SK-N-SH (cell line): ENCODE measurements around the gene MINDY2. TPM values are rescaled to one million over a fixed set of nuclear protein-coding genes. Genes with fewer than 3 reads are reported as not detected.

Source experiments
- CTCF ChIA-PET: fragments of 300-600, 350-600 bp; formaldehyde crosslinking; extraction: SDS; loops from one replicate; lab custom pipeline; 2021; lab: Yijun Ruan, JAX
- POLR2A ChIA-PET: fragments of 350-600 bp; sonication (Branson Sonifier 250); formaldehyde crosslinking; extraction: SDS; loops from one replicate; lab custom pipeline; 2020; ENCODE audit warnings: antibody characterized with exemption, inconsistent platforms; lab: Yijun Ruan, JAX
- DNase-seq: peaks from one replicate; pipeline ENCODE4 v3.0.0; 2012
- H2AFZ ChIP-seq: fragments of 200-600 bp; sonication (generic); 2 replicates; pipeline ENCODE4 v1.8.1; 2016; ENCODE audit warnings: antibody characterized with exemption, mild to moderate bottlenecking, low read depth
- H3F3A ChIP-seq: fragments of 200-600 bp; sonication (generic); replicated peaks from 2 replicates; pipeline ENCODE3; 2016; ENCODE audit warnings: antibody characterized with exemption, mild to moderate bottlenecking; ENCODE audit not compliant: insufficient read depth
- H3K27ac ChIP-seq, 2 experiments: fragments of 200-500 bp in 1 of 2; fragments of 200-600 bp in 1 of 2; sonication (Bioruptor generic) in 1 of 2; sonication (generic), shearing (Covaris generic) in 1 of 2; 2 replicates each; pipeline versions ENCODE4 v1.5.1 to v1.6.1; 2014 to 2016; ENCODE audit warnings: low read depth in 2 of 2, inconsistent platforms in 1 of 2, low read length in 1 of 2, mild to moderate bottlenecking in 1 of 2, mixed read lengths in 1 of 2
- H3K27me3 ChIP-seq: fragments of 200-600 bp; sonication (generic), shearing (Covaris generic); 2 replicates; pipeline ENCODE4 v1.6.1; 2016; ENCODE audit warnings: mixed run types; ENCODE audit not compliant: insufficient read depth
- H3K36me3 ChIP-seq, 2 experiments: fragments of 200-500 bp in 1 of 2; fragments of 200-600 bp in 1 of 2; sonication (Bioruptor generic) in 1 of 2; sonication (generic) in 1 of 2; replicated peaks in 1 of 2; 2 replicates each; pipeline versions ENCODE3 to v1.5.1; 2014 to 2016; ENCODE audit warnings: low read length in 1 of 2, mild to moderate bottlenecking in 1 of 2; ENCODE audit not compliant: insufficient read depth in 2 of 2, control insufficient read depth in 1 of 2
- H3K4me1 ChIP-seq, 2 experiments: fragments of 200-500 bp in 1 of 2; fragments of 200-600 bp in 1 of 2; sonication (Bioruptor generic) in 1 of 2; sonication (generic), shearing (Covaris generic) in 1 of 2; 2 replicates each; pipeline versions ENCODE4 v1.5.1 to v1.6.1; 2014 to 2016; ENCODE audit warnings: low read depth in 1 of 2, low read length in 1 of 2, mixed run types in 1 of 2; ENCODE audit not compliant: insufficient read depth in 2 of 2, control insufficient read depth in 1 of 2
- H3K4me2 ChIP-seq: fragments of 200-600 bp; sonication (generic), shearing (Covaris generic); 2 replicates; pipeline ENCODE4 v1.6.1; 2017; ENCODE audit warnings: mixed run types
- H3K4me3 ChIP-seq, 2 experiments: fragments of 200-500 bp in 1 of 2; fragments of 200-600 bp in 1 of 2; sonication (Bioruptor generic) in 1 of 2; sonication (generic), shearing (Covaris generic) in 1 of 2; 2 replicates each; pipeline versions ENCODE4 v1.5.1 to v1.8.1; 2014 to 2016; ENCODE audit warnings: low read depth in 2 of 2, inconsistent platforms in 1 of 2, low read length in 1 of 2, mild to moderate bottlenecking in 1 of 2, mixed read lengths in 1 of 2, moderate library complexity in 1 of 2
- H3K79me2 ChIP-seq: fragments of 200-600 bp; sonication (generic); 2 replicates; pipeline ENCODE4 v1.8.1; 2017; ENCODE audit warnings: mild to moderate bottlenecking; ENCODE audit not compliant: insufficient read depth
- H3K9ac ChIP-seq: fragments of 200-600 bp; sonication (generic); 2 replicates; pipeline ENCODE4 v1.6.1; 2017; ENCODE audit warnings: mixed run types
- H3K9me2 ChIP-seq: fragments of 200-600 bp; sonication (generic); 2 replicates; pipeline ENCODE4 v1.6.1; 2017; ENCODE audit warnings: mixed run types
- H3K9me3 ChIP-seq: fragments of 200-600 bp; sonication (generic); 2 replicates; pipeline ENCODE4 v1.6.1; 2017; ENCODE audit warnings: mixed run types, mild to moderate bottlenecking, moderate library complexity
- H4K20me1 ChIP-seq: fragments of 200-600 bp; sonication (generic); 2 replicates; pipeline ENCODE4 v1.6.1; 2017; ENCODE audit warnings: mild to moderate bottlenecking, mixed run types; ENCODE audit not compliant: insufficient read depth
- CHD2 ChIP-seq: fragments of 150-350 bp; IDR thresholded peaks from 2 replicates; pipeline ENCODE4 v1.6.1; 2018; ENCODE audit warnings: low read length; ENCODE audit not compliant: partially characterized antibody
- CTCF ChIP-seq: fragments of 200-600 bp; sonication (generic); IDR thresholded peaks from 2 replicates; pipeline ENCODE4 v1.6.1; 2017; ENCODE audit warnings: antibody characterized with exemption, mild to moderate bottlenecking, moderate library complexity
- EP300 ChIP-seq, 2 experiments: IDR thresholded peaks; 2 replicates each; pipeline versions ENCODE4 v1.4.0 to v1.6.1; 2012; ENCODE audit warnings: borderline replicate concordance in 1 of 2, low read depth in 1 of 2, low read length in 1 of 2
- EZH2phosphoT487 ChIP-seq: fragments of 200-600 bp; sonication (generic); IDR thresholded peaks from 2 replicates; pipeline ENCODE4 v1.6.1; 2017; ENCODE audit warnings: low read depth, mixed run types, mild to moderate bottlenecking, antibody characterized with exemption, moderate library complexity, borderline replicate concordance
- GABPA ChIP-seq: IDR thresholded peaks from 2 replicates; pipeline ENCODE4 v1.4.0; 2012; ENCODE audit warnings: low read depth, mild to moderate bottlenecking
- IRF3 ChIP-seq: fragments of 150-350 bp; IDR thresholded peaks from 2 replicates; pipeline ENCODE4 v1.6.1; 2016; ENCODE audit warnings: mild to moderate bottlenecking, low read depth, low read length
- MAX ChIP-seq: IDR thresholded peaks from 2 replicates; pipeline ENCODE4 v1.4.0; 2012; ENCODE audit warnings: low read depth
- MXI1 ChIP-seq: IDR thresholded peaks from 2 replicates; pipeline ENCODE4 v1.6.1; 2012; ENCODE audit warnings: mild to moderate bottlenecking, low read depth, low read length, improper control_type of control experiment
- NFIC ChIP-seq: IDR thresholded peaks from 2 replicates; pipeline ENCODE4 v1.4.0; 2012; ENCODE audit warnings: borderline replicate concordance
- NRF1 ChIP-seq: IDR thresholded peaks from 2 replicates; pipeline ENCODE4 v1.6.1; 2012; ENCODE audit warnings: low read depth, mild to moderate bottlenecking, low read length
- PBX3 ChIP-seq: IDR thresholded peaks from 2 replicates; pipeline ENCODE4; 2012
- POLR2AphosphoS5 ChIP-seq: IDR thresholded peaks from 2 replicates; pipeline ENCODE4 v1.6.1; 2012; ENCODE audit warnings: low read depth, low read length
- RAD21 ChIP-seq: IDR thresholded peaks from 2 replicates; pipeline ENCODE4 v1.6.1; 2012; ENCODE audit warnings: mild to moderate bottlenecking, low read length
- RCOR1 ChIP-seq: fragments of 150-350 bp; IDR thresholded peaks from 2 replicates; pipeline ENCODE4 v1.6.1; 2017; ENCODE audit warnings: antibody characterized with exemption, low read length
- REST ChIP-seq: IDR thresholded peaks from 2 replicates; pipeline ENCODE4 v1.6.1; 2012; ENCODE audit warnings: mild to moderate bottlenecking, low read depth, low read length, moderate library complexity
- RXRA ChIP-seq: IDR thresholded peaks from 2 replicates; pipeline ENCODE4 v1.4.0; 2012; ENCODE audit warnings: low read depth, mild to moderate bottlenecking, borderline replicate concordance
- SIN3A ChIP-seq: IDR thresholded peaks from 2 replicates; pipeline ENCODE4 v1.6.1; 2012; ENCODE audit warnings: low read depth, mild to moderate bottlenecking, low read length, moderate library complexity, borderline replicate concordance
- TCF12 ChIP-seq: IDR thresholded peaks from 2 replicates; pipeline ENCODE4 v1.4.0; 2012
- USF1 ChIP-seq: IDR thresholded peaks from 2 replicates; pipeline ENCODE4 v1.4.0; 2012; ENCODE audit warnings: low read depth, borderline replicate concordance
- YY1 ChIP-seq: IDR thresholded peaks from 2 replicates; pipeline ENCODE4 v1.4.0; 2012; ENCODE audit warnings: low read depth, mild to moderate bottlenecking
- WGBS: methylation state at CpG from one replicate; pipeline ENCODE4 v1.1.6; 2017; ENCODE audit warnings: low lambda C conversion rate; 5-methylcytosine and 5-hydroxymethylcytosine counted together
- polyA plus RNA-seq, 3 experiments: library from polyadenylated mRNA; depleted of rRNA; stranded (reverse); fragments of >200 nt; gene quantifications; 2 replicates each; pipeline ENCODE4 v1.2.3, GENCODE V29; 2012

The MINDY2 gene
- polyA plus RNA-seq, 1 of the 3 experiments (the other 2 are of a cell fraction), result 1.0 TPM

GRCh38 chr15:58764468-58764867 lies 6.6 kb upstream of the MINDY2 start:
- Histone ChIP-seq H3K79me2 (no peaks in the 10 kb centered on the region), H3K4me2 (no peak overlapping the region), H3K27ac (no peak overlapping the region)
- TF ChIP-seq NFIC (no peak), MXI1 (no peak), EZH2phosphoT487 (no peak), RXRA (no peak), EP300 (IDR thresholded peaks at IDR 0.05; ENCODE audit: borderline replicate concordance in 1 of 2, low read depth in 1 of 2, low read length in 1 of 2) (no peak), CHD2 (no peak), SIN3A (no peak), CTCF (no peak)
- TF ChIP-seq, all 33 proteins: peak for 0
- Histone ChIP-seq H3K27me3 (no peaks in the 10 kb centered on the region), H3K4me1 (no peaks in the 10 kb centered on the region), H4K20me1 (no peaks in the 10 kb centered on the region), H3K9me2 (no peaks in the 10 kb centered on the region), H3K36me3 (no peaks in the 10 kb centered on the region), H3K9ac (no peak overlapping the region), H3K9me3 (0 out of 2 replicates have a peak, but pooled peaks cover 3% of the 10 kb centered on the region), H3F3A (no peaks in the 10 kb centered on the region), H3K4me3 (no peak overlapping the region), H2AFZ (no peak overlapping the region)
- no peak for DNase-seq
- ChIA-PET POLR2A (no interaction called here), CTCF (no interaction called here)
- WGBS, result 56% methylated on average over 5 of the region's 5 CpGs

- Histone ChIP-seq H2AFZ (no peak overlapping the region), H3K27ac (no peak overlapping the region), H3K4me3 (no peak overlapping the region), H3K27me3 (no peaks in the 10 kb centered on the region), H4K20me1 (no peaks in the 10 kb centered on the region), H3K9me2 (no peaks in the 10 kb centered on the region), H3K79me2 (no peaks in the 10 kb centered on the region), H3F3A (peaks cover 10% of the 10 kb centered on the region), H3K36me3 (no peaks in the 10 kb centered on the region), H3K4me2 (no peak overlapping the region), H3K9ac (no peak overlapping the region), H3K4me1 (peaks cover 0 to 7% of the 10 kb centered on the region in 2 experiments; a peak in 2 of 4 replicates), H3K9me3 (0 out of 2 replicates have a peak, but pooled peaks cover 3% of the 10 kb centered on the region)
- DNase-seq, result no peak
- CTCF ChIA-PET, result no interaction called here
- no peak for TF ChIP-seq MAX
- no peak for TF ChIP-seq GABPA
- TF ChIP-seq CHD2, result no peak
- TF ChIP-seq YY1, result no peak
- TF ChIP-seq NRF1, result no peak
- TF ChIP-seq TCF12, result no peak
- no peak for TF ChIP-seq POLR2AphosphoS5
- no peak for TF ChIP-seq RCOR1
- no peak for TF ChIP-seq RAD21
- no peak for TF ChIP-seq NFIC
- TF ChIP-seq IRF3, result no peak
- TF ChIP-seq REST, result no peak
- no peak for TF ChIP-seq PBX3
- TF ChIP-seq USF1, result no peak
- TF ChIP-seq SIN3A, result no peak
- POLR2A ChIA-PET, result no interaction called here
- 95% methylated on average over 5 of the region's 5 CpGs for WGBS
These were observed 4.8 kb upstream of the MINDY2 start for GRCh38 chr15:58766290-58766689.
